Measurements from ENCODE around the gene RAD51B. TPM values are rescaled to one million over a fixed set of nuclear protein-coding genes. Genes with fewer than 3 reads are reported as not detected.

RAD51B gene
- total RNA-seq, 1 experiment from 2014 or later, result 14.2 TPM

GRCh38 chr14:68309616-68310015 lies 490.0 kb downstream of the RAD51B start:
- ChIA-PET POLR2A (no interaction called here), CTCF (no interaction called here)
- H3K4me1 Mint-ChIP-seq, result peaks cover 32% of the 10 kb centered on the region
- H3K27ac Mint-ChIP-seq, result no peak overlapping the region
- H3K36me3 Mint-ChIP-seq, result no peaks in the 10 kb centered on the region
- DNase-seq (ENCODE audit: low spot score) (no peak), ATAC-seq (no peak)
- no peaks in the 10 kb centered on the region for H3K27me3 Mint-ChIP-seq (ENCODE audit: low read depth)
- peaks cover 4% of the 10 kb centered on the region; the same call in 1 of the 2 replicates for H3K9me3 Mint-ChIP-seq
- TF ChIP-seq FOXP4 (CRISPR knock-in tag; IDR thresholded peaks at IDR 0.05) (no peak), ETV6 (CRISPR knock-in tag; IDR thresholded peaks at IDR 0.05) (no peak), ZNF219 (CRISPR knock-in tag; IDR thresholded peaks at IDR 0.05; ENCODE audit: borderline replicate concordance) (no peak), JAZF1 (CRISPR knock-in tag; IDR thresholded peaks at IDR 0.05) (no peak), AR (CRISPR knock-in tag; IDR thresholded peaks at IDR 0.05) (no peak), E2F1 (CRISPR knock-in tag; IDR thresholded peaks at IDR 0.05) (no peak), ZNF232 (CRISPR knock-in tag; IDR thresholded peaks at IDR 0.05) (no peak), FOXJ3 (CRISPR knock-in tag; IDR thresholded peaks at IDR 0.05; ENCODE audit: borderline replicate concordance) (no peak), GABPB1 (CRISPR knock-in tag; IDR thresholded peaks at IDR 0.05) (no peak), JUN (CRISPR knock-in tag; IDR thresholded peaks at IDR 0.05) (no peak), ZSCAN18 (CRISPR knock-in tag; IDR thresholded peaks at IDR 0.05) (no peak), ATF1 (CRISPR knock-in tag; IDR thresholded peaks at IDR 0.05) (no peak), CREB1 (CRISPR knock-in tag; IDR thresholded peaks at IDR 0.05) (no peak), NR3C1 (CRISPR knock-in tag; conservative IDR thresholded peaks at IDR 0.05; ENCODE audit: low read depth) (no peak), ZNF396 (CRISPR knock-in tag; IDR thresholded peaks at IDR 0.05; ENCODE audit: borderline replicate concordance) (no peak), USF1 (CRISPR knock-in tag; IDR thresholded peaks at IDR 0.05) (no peak)
- TF ChIP-seq, protein P1, sequence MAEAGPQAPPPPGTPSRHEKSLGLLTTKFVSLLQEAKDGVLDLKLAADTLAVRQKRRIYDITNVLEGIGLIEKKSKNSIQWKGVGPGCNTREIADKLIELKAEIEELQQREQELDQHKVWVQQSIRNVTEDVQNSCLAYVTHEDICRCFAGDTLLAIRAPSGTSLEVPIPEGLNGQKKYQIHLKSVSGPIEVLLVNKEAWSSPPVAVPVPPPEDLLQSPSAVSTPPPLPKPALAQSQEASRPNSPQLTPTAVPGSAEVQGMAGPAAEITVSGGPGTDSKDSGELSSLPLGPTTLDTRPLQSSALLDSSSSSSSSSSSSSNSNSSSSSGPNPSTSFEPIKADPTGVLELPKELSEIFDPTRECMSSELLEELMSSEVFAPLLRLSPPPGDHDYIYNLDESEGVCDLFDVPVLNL (CRISPR knock-in tag; IDR thresholded peaks at IDR 0.05; ENCODE audit: borderline replicate concordance, low read depth), result no peak
- no peak overlapping the region for H3K4me3 Mint-ChIP-seq

- no peak for ATAC-seq
- Mint-ChIP-seq H3K4me3 (no peak overlapping the region), H3K27me3 (ENCODE audit: low read depth) (no peaks in the 10 kb centered on the region), H3K36me3 (no peaks in the 10 kb centered on the region), H3K4me1 (peaks cover 32% of the 10 kb centered on the region), H3K27ac (no peak overlapping the region), H3K9me3 (peaks cover 4% of the 10 kb centered on the region; the same call in 1 of the 2 replicates)
- CTCF ChIA-PET, result interaction anchor here (0.7 to 0.9 kb wide), 2 partner anchors 9 to 14 kb away, joined by 3 to 4 read pairs; no protein-coding TSS in a partner anchor
- POLR2A ChIA-PET, result no interaction called here
- DNase-seq (ENCODE audit: low spot score), result no peak
- no peak for TF ChIP-seq ZBTB21 (CRISPR knock-in tag; IDR thresholded peaks at IDR 0.05; ENCODE audit: borderline replicate concordance)
- TF ChIP-seq ZMAT4 (CRISPR knock-in tag; IDR thresholded peaks at IDR 0.05), result no peak
- TF ChIP-seq NR2C2 (CRISPR knock-in tag; IDR thresholded peaks at IDR 0.05), result no peak
- TF ChIP-seq HMGA2 (CRISPR knock-in tag; IDR thresholded peaks at IDR 0.05), result no peak
- TF ChIP-seq ATF2 (CRISPR knock-in tag; IDR thresholded peaks at IDR 0.05; ENCODE audit: borderline replicate concordance, low read depth), result no peak
- TF ChIP-seq FOXK1 (CRISPR knock-in tag; IDR thresholded peaks at IDR 0.05), result no peak
- TF ChIP-seq, protein P2, sequence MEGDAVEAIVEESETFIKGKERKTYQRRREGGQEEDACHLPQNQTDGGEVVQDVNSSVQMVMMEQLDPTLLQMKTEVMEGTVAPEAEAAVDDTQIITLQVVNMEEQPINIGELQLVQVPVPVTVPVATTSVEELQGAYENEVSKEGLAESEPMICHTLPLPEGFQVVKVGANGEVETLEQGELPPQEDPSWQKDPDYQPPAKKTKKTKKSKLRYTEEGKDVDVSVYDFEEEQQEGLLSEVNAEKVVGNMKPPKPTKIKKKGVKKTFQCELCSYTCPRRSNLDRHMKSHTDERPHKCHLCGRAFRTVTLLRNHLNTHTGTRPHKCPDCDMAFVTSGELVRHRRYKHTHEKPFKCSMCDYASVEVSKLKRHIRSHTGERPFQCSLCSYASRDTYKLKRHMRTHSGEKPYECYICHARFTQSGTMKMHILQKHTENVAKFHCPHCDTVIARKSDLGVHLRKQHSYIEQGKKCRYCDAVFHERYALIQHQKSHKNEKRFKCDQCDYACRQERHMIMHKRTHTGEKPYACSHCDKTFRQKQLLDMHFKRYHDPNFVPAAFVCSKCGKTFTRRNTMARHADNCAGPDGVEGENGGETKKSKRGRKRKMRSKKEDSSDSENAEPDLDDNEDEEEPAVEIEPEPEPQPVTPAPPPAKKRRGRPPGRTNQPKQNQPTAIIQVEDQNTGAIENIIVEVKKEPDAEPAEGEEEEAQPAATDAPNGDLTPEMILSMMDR (IDR thresholded peaks at IDR 0.05), result no peak
Observed at GRCh38 chr14:68312300-68312699, 492.7 kb downstream of the RAD51B start.
